Bronchial epithelial cell (primary cell): Measurements from ENCODE around the gene ZMYM5. TPM values are rescaled to one million over a fixed set of nuclear protein-coding genes. Genes with fewer than 3 reads are reported as not detected.
"Not testable (repeated sequence)": the region's sequence is repeated elsewhere in the genome, so short reads cannot be mapped to it uniquely, and the experiment has no call there.

ENCODE experiments used
- DNase-seq: peaks from one replicate; pipeline ENCODE4 v3.0.0-alpha.2; 2010; ENCODE audit warnings: low read depth
- FAIRE-seq: peaks from 2 replicates; lab custom pipeline; 2011; peaks lifted over from hg19 to GRCh38; lab: Jason Lieb, UNC
- H3K27me3 ChIP-seq: 2 replicates; pipeline ENCODE4 v1.5.1; 2011; ENCODE audit warnings: low read length; ENCODE audit not compliant: control insufficient read depth, insufficient read depth
- H3K36me3 ChIP-seq: 2 replicates; pipeline ENCODE4 v1.5.1; 2011; ENCODE audit warnings: low read length; ENCODE audit not compliant: control insufficient read depth, insufficient read depth
- H3K4me3 ChIP-seq: 2 replicates; pipeline ENCODE4 v1.5.1; 2011; ENCODE audit warnings: mild to moderate bottlenecking, low read depth, low read length, control low read depth
- total RNA-seq: library from RNA; depleted of rRNA; stranded (reverse); fragments of >200 nt; gene quantifications from 2 replicates; pipeline ENCODE4 v1.2.1, GENCODE V29; 2014
- TF ChIP-seq, protein P1 (sequence below): IDR thresholded peaks from 2 replicates; pipeline ENCODE4 v1.5.1; 2011; ENCODE audit warnings: mild to moderate bottlenecking, moderate library complexity, low read length, control low read depth, inconsistent platforms; ENCODE audit not compliant: insufficient read depth, severe bottlenecking

ZMYM5 gene
- total RNA-seq, 1 donor from 2014 or later, result 11.1 TPM

DNA sequence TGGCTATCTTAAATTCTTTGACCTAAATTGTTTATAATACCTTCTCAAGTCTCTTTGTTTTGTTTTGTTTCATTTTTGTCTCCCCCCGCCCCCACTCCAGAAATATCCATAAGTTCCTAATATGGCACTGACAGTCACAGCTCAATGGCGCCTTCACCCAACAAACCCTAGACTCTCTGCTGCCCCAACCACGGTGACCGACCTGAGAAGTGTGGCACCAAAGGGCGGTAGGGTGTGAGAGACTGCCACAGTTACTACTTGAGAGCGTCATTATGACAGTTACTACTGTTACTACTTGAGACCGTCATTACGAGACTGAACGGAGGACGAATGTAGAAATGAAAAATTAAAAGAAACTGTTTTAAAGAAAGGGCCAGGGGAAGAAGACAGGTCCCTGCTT, 46.3 kb downstream of the ZMYM5 start:
- Histone ChIP-seq H3K4me3 (no peak overlapping the region), H3K36me3 (peaks cover 3% of the 10 kb centered on the region), H3K27me3 (no peaks in the 10 kb centered on the region)
- TF ChIP-seq, protein P1, sequence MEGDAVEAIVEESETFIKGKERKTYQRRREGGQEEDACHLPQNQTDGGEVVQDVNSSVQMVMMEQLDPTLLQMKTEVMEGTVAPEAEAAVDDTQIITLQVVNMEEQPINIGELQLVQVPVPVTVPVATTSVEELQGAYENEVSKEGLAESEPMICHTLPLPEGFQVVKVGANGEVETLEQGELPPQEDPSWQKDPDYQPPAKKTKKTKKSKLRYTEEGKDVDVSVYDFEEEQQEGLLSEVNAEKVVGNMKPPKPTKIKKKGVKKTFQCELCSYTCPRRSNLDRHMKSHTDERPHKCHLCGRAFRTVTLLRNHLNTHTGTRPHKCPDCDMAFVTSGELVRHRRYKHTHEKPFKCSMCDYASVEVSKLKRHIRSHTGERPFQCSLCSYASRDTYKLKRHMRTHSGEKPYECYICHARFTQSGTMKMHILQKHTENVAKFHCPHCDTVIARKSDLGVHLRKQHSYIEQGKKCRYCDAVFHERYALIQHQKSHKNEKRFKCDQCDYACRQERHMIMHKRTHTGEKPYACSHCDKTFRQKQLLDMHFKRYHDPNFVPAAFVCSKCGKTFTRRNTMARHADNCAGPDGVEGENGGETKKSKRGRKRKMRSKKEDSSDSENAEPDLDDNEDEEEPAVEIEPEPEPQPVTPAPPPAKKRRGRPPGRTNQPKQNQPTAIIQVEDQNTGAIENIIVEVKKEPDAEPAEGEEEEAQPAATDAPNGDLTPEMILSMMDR, result no peak
- no peak for DNase-seq
- no peak for FAIRE-seq

DNA sequence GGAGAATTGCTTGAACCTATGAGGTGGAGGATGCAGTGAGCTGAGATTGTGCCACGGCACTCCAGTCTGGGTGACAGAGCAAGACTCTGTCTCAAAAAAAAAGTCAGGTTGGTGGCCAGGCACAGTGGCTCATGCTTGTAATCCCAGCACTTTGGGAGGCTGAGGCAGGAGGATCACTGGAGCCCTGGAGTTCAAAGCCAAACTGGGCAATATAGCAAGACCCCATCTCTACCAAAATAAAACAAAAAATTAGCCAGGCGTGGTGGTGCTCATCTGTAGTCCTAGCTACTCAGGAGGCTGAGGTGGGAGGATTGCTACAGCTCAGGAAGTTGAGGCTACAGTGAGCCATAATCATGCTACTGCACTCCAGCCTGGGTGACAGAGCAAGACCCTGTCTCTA, 47.6 kb downstream of the ZMYM5 start:
- not testable (repeated sequence) for H3K36me3 ChIP-seq, FAIRE-seq, H3K4me3 ChIP-seq, DNase-seq, H3K27me3 ChIP-seq

DNA sequence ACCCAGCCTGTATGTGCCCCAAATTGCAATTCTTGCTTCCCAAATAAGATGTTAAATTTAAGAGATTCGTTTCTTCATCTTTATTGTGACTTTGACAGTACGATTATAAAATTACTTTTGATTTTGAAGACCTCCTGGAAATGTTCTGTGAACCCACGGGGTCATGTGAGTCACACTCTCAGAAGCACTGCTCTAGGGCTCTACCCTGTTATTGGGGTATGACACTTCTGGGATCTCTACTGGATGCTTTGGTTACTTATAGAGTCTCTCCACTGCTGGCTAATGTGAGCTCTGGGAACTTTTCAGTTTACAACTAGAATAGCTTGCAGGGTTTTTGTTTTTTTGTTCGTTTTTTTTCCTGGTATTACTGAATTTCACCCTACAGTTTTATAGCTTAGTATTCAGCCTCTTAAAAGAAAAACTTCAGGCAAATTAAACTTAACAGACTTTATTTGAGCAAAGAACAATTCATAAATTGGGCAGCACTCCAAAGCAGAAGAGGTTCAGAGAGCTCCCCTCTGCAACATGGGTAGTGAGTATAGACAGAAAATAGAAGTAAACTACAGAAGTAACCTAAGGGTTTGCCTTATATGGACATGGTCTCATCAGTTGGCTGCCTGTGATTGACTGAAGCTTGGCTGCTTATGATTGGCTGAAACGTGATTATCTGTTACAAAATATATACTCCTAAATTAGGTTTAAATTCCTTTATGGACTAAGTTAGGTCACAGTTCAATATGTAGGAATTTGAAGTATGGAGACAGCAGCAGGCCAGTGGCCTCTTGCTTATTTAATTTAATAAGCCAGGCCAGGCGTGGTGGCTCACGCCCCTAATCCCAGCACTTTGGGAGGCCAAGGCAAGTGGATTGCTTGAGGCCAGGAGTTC, 52.2 kb downstream of the ZMYM5 start:
- Histone ChIP-seq H3K36me3 (peaks cover 2% of the 10 kb centered on the region), H3K4me3 (no peak overlapping the region), H3K27me3 (no peaks in the 10 kb centered on the region)
- FAIRE-seq, result no peak
- TF ChIP-seq, protein P1, result no peak
- no peak for DNase-seq

DNA sequence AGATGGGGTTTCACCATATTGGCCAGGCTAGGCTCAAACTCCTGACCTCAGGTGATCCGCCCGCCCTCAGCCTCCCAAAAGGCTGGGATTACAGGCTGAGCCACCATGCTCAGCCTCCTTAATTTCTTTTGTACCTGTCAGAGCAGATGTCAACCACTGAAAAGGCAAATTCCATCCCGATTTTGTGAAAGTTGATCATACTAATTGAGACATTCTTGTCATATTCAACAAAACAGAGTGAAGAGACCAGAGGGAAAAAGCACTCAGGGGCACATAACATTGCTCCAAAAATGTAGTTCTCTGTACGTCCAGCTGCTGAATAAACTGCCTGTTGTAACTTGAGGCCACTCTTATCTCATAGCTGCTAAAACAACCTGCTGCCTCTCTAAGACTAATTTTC, 53.3 kb downstream of the ZMYM5 start:
- FAIRE-seq (no peak), DNase-seq (no peak)
- no peak overlapping the region for H3K4me3 ChIP-seq
- TF ChIP-seq, protein P1, result no peak
- H3K36me3 ChIP-seq, result no peaks in the 10 kb centered on the region
- no peaks in the 10 kb centered on the region for H3K27me3 ChIP-seq

DNA sequence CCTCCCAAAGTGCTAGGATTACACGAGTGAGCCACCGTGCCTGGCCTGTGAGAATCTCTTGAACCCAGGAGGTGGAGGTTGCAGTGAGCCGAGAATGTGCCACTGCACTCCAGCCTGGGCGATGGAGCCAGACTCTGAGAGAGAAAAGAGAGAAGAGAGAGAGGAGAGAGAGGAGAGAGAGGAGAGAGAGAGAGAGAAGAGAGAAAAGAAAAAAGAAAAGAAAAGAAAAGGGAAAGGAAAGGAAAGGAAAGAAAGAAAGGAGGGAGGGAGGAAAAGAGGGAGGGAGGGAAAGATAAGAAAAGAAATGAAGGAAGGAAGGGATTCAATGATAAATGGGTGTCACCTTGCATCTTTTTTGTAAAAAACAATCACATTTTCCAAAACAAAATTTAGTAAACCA, 57.7 kb downstream of the ZMYM5 start:
- TF ChIP-seq, protein P1, result no peak
- Histone ChIP-seq H3K36me3 (no peaks in the 10 kb centered on the region), H3K4me3 (no peak overlapping the region), H3K27me3 (no peaks in the 10 kb centered on the region)
- DNase-seq, result no peak
- no peak for FAIRE-seq

DNA sequence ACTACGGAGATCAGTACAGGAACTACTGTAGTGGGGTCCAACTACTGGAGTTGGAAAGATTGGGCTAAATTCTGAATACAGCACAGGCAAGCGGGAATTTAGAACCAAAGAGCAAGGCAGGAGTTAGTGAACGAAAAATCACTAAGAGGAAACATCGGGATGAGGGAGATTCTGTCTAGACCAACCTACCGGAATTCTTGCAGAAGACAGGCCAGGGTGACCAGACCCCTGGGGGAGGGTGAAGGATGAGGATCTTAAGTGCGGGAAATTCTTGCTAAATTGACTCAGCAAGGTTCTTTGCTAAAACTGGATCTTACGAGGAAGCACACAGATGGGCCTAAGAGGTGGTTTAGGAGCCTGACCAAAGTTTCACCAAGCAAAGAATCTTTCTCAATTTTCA, 67.5 kb downstream of the ZMYM5 start:
- FAIRE-seq, result no peak
- no peaks in the 10 kb centered on the region for H3K36me3 ChIP-seq
- no peaks in the 10 kb centered on the region for H3K27me3 ChIP-seq
- DNase-seq, result no peak
- H3K4me3 ChIP-seq, result no peak overlapping the region
- TF ChIP-seq, protein P1, result no peak
